Activated naive CD8-positive, alpha-beta T cell treated with anti-CD3 and anti-CD28 coated beads, Interleukin-2, amount 10 ng/mL, durations not matched to agents 7 days and 5 days (primary cell): Measurements from ENCODE around the gene RNF38. TPM values are rescaled to one million over a fixed set of nuclear protein-coding genes. Genes with fewer than 3 reads are reported as not detected.

Experiments
- ATAC-seq: fragments of 150-1000 bp; cut with Tn5 transposase; one replicate; pipeline ENCODE4 v1.10.0; 2021; ENCODE audit warnings: low read depth, moderate library complexity
- POLR2A ChIA-PET: fragments of 350-600 bp; sonication (Branson Sonifier 250); formaldehyde crosslinking; loops from one replicate; lab custom pipeline; 2021; ENCODE audit warnings: antibody characterized with exemption; lab: Charles Lee
- DNase-seq: peaks from one replicate; pipeline ENCODE4 v3.0.0; 2021
- H3K27ac Mint-ChIP-seq: one replicate; pipeline ENCODE4 v1.8.0; 2022; ENCODE audit warnings: mild to moderate bottlenecking, mixed read lengths
- H3K27me3 Mint-ChIP-seq: one replicate; pipeline ENCODE4 v1.8.0; 2022; ENCODE audit warnings: mild to moderate bottlenecking, moderate library complexity, mixed read lengths
- H3K36me3 Mint-ChIP-seq: one replicate; pipeline ENCODE4 v1.8.0; 2021; ENCODE audit warnings: mild to moderate bottlenecking, mixed read lengths
- H3K4me1 Mint-ChIP-seq: one replicate; pipeline ENCODE4 v1.8.0; 2021; ENCODE audit warnings: mixed read lengths
- H3K4me3 Mint-ChIP-seq: one replicate; pipeline ENCODE4 v1.8.0; 2022; ENCODE audit warnings: mild to moderate bottlenecking, moderate library complexity, mixed read lengths
- H3K9me3 Mint-ChIP-seq: one replicate; pipeline ENCODE4 v1.8.0; 2021; ENCODE audit warnings: mixed read lengths
- total RNA-seq, 2 experiments: library from RNA; stranded (reverse); gene quantifications; one replicate each; pipeline ENCODE4 v1.2.3, GENCODE V29; 2021

RNF38 gene
- total RNA-seq, 2 experiments from 2014 or later, result 54.5 to 55.5 TPM

DNA sequence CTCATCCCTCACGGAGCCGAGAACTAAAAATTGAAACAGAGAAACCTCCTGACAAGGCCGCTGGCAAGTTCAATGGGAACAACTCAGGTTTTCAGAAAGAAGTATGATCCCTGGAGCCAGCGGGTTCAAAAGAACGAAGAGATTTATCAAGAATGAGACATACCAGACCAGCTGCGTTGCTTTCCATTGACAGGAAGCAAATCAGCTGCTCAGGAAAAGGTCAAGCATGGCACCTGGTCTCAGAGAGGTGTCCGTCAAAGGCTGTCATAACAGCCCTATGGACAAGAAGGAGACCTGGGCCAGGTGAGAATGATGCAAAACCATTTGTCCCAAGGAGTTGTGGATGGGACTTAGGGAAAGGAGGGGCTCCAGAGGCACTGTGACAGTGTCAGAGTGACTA lies 106.9 kb downstream of the RNF38 start:
- no peak overlapping the region for H3K4me3 Mint-ChIP-seq
- POLR2A ChIA-PET, result no interaction called here
- H3K9me3 Mint-ChIP-seq, result no peaks in the 10 kb centered on the region
- H3K27ac Mint-ChIP-seq, result no peak overlapping the region
- peaks cover 4% of the 10 kb centered on the region for H3K36me3 Mint-ChIP-seq
- ATAC-seq (no peak), DNase-seq (no peak)
- no peaks in the 10 kb centered on the region for H3K27me3 Mint-ChIP-seq
- H3K4me1 Mint-ChIP-seq, result peaks cover 2% of the 10 kb centered on the region

DNA sequence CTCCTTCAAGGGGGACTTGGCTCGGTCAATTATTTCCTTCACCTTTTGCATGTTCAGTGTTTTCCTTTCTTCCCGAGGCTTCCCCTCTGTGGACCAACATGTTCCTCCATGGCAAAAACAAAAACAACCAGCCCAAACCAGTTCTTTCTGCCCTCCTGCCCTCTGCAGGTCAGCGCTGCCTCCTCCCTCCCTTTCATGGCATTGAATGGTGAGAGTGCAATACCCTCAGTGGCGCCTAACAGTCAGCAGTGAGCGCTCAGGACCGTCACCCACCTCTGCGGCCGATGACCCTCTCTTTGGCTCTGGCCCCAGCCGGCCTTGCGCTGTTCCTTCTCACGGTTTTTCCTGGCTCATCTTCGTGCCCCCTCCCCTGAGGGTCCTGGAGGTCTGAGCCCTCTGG lies 107.4 kb downstream of the RNF38 start:
- Mint-ChIP-seq H3K27ac (no peak overlapping the region), H3K4me3 (no peak overlapping the region), H3K4me1 (peaks cover 3% of the 10 kb centered on the region), H3K9me3 (no peaks in the 10 kb centered on the region), H3K36me3 (peaks cover 4% of the 10 kb centered on the region), H3K27me3 (no peaks in the 10 kb centered on the region)
- POLR2A ChIA-PET, result no interaction called here
- ATAC-seq, result no peak
- no peak for DNase-seq

DNA sequence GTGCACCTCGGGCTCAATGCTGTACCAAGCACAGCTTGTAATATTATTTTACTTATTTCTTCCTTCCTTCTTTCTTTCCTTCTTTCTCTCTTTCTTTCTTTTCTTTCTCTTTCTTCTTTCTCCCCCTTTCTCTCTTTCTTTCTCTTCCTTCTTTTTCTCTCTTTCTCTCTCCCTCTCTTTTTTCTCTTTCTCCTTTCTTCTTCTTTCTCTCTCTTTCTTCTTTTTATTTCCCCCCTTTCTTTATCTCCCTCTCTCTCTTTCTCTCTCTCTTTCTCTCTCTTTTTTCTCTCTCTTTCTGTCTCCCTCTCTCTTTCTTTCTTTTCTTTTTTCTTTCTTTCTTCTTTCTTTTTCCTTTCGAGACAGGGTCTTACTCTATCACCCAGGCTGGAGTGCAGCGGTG lies 109.1 kb downstream of the RNF38 start:
- H3K9me3 Mint-ChIP-seq, result no peaks in the 10 kb centered on the region
- peaks cover 4% of the 10 kb centered on the region for H3K36me3 Mint-ChIP-seq
- DNase-seq (no peak), ATAC-seq (no peak)
- H3K4me1 Mint-ChIP-seq, result peaks cover 3% of the 10 kb centered on the region
- H3K4me3 Mint-ChIP-seq, result no peak overlapping the region
- H3K27ac Mint-ChIP-seq, result no peak overlapping the region
- POLR2A ChIA-PET, result no interaction called here
- H3K27me3 Mint-ChIP-seq, result no peaks in the 10 kb centered on the region

DNA sequence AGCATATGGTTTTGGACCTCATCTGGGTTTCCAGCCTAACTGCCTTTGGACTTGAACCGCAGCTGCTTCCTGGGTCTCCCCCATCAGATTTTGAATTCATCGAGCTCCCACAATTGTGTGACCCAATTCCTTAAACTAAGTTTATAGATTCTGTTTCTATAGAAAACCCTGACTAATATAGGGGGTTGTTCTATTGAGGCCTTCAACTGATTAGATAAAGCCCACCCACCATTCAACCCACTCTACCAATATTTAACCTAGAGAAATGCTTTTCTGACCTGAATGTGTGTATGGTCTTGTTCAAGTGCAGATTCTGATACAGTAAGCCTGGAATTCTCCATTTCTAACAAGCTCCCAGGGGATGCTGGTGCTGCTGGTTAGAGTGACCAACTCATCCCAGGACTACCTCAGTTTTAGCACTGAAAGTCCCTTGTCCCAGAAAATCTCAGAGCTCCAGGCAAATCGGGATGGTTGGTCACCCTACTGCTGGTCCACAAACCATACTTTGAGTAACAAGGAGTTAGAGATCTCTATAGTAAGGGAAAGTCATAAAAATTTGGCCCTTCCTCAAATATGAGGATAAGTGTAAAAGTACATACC lies 110.1 kb downstream of the RNF38 start:
- Mint-ChIP-seq H3K9me3 (no peaks in the 10 kb centered on the region), H3K36me3 (peaks cover 4% of the 10 kb centered on the region), H3K27ac (no peak overlapping the region), H3K4me1 (peaks cover 3% of the 10 kb centered on the region), H3K4me3 (no peak overlapping the region), H3K27me3 (no peaks in the 10 kb centered on the region)
- DNase-seq (no peak), ATAC-seq (no peak)
- POLR2A ChIA-PET, result no interaction called here

DNA sequence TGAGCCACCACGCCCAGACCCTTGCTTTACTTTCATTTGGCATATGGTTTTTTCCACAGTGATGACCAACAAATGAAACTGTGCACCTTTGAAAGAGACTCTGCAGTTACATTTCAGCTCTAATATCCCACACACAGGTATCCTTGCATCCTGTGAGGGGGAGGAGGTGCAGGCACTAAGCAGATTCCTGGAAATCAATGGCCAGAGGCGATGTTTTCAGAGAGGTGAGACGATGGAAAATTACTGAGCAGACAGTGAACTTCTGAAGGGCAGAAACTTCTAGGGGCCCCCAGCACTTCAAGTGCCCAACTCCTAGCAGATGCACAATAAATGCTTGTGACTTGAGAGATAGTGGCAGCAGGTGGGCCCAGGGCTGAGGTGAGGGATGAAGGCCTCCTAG lies 112.0 kb downstream of the RNF38 start:
- Mint-ChIP-seq H3K9me3 (no peaks in the 10 kb centered on the region), H3K4me1 (peaks cover 3% of the 10 kb centered on the region), H3K27ac (no peak overlapping the region), H3K4me3 (no peak overlapping the region), H3K36me3 (no peaks in the 10 kb centered on the region), H3K27me3 (no peaks in the 10 kb centered on the region)
- DNase-seq (no peak), ATAC-seq (no peak)
- POLR2A ChIA-PET, result no interaction called here

Other genes with a start within 250 kb of the RNF38 start
- under 1 TPM; 0.14 to 0.26 TPM for gene CCIN, start 230.9 kb downstream of the RNF38 start, total RNA-seq
- 100 to 1,000 TPM; 119 to 123 TPM for gene CLTA, start 209.3 kb downstream of the RNF38 start, total RNA-seq
- 10 to 100 TPM; 16.3 to 17.1 TPM for gene GNE, start 141.8 kb downstream of the RNF38 start, total RNA-seq
- 10 to 100 TPM; 47.2 to 48.1 TPM for gene MELK, start 172.6 kb upstream of the RNF38 start, total RNA-seq